T-cell (primary cell): ENCODE results near the gene BANF2. TPM values are rescaled to one million over a fixed set of nuclear protein-coding genes. Genes with fewer than 3 reads are reported as not detected.

Experiments used
- ATAC-seq, 4 experiments: fragments of 200-7000 bp in 3 of 4; fragments of 150-1000 bp in 1 of 4; cut with Tn5 transposase; replicated peaks in 1 of 4; 1 replicate in 3 of 4; 2 replicates in 1 of 4; pipeline ENCODE4 v1.10.0; 2021; ENCODE audit warnings: moderate library complexity in 3 of 4, mild to moderate bottlenecking in 2 of 4, moderate number of reproducible peaks in 1 of 4
- CTCF ChIA-PET, 2 donors: fragments of 300-600 bp; sonication (Branson Sonifier 250); formaldehyde crosslinking; loops; one replicate each; lab custom pipeline; 2022; ENCODE audit warnings: antibody characterized with exemption in 2 of 2; lab: Charles Lee
- POLR2A ChIA-PET, 2 donors: fragments of 300-600 bp; sonication (Branson Sonifier 250); formaldehyde crosslinking; loops; one replicate each; lab custom pipeline; 2022; ENCODE audit warnings: antibody characterized with exemption in 2 of 2; lab: Charles Lee
- DNase-seq, 35 experiments: peaks; one replicate each; pipeline versions ENCODE4 v3.0.0 to v3.0.0-alpha.2; 2013 to 2023
- H3K27ac ChIP-seq: one replicate; pipeline ENCODE4 v1.5.1; 2013; ENCODE audit warnings: low read length
- H3K27me3 ChIP-seq, 2 experiments: replicated peaks in 1 of 2; 1 replicate in 1 of 2; 2 replicates in 1 of 2; pipeline versions ENCODE4 v1.6.1 to v1.7.0; 2013; ENCODE audit warnings: low read length in 1 of 2, mixed read lengths in 1 of 2; ENCODE audit not compliant: control insufficient read depth in 2 of 2, insufficient read depth in 2 of 2; ENCODE audit errors: extremely low read depth in 1 of 2
- H3K36me3 ChIP-seq, 2 donors: 1 replicate in 1 of 2; 2 replicates in 1 of 2; pipeline versions ENCODE4 v1.6.1 to v1.7.0; 2013; ENCODE audit warnings: low read length in 1 of 2; ENCODE audit not compliant: control insufficient read depth in 2 of 2, insufficient read depth in 1 of 2; ENCODE audit errors: extremely low read depth in 1 of 2
- H3K4me1 ChIP-seq, 2 experiments: 1 replicate in 1 of 2; 2 replicates in 1 of 2; pipeline versions ENCODE4 v1.6.1 to v1.7.0; 2013; ENCODE audit warnings: low read length in 2 of 2, mixed read lengths in 1 of 2; ENCODE audit not compliant: insufficient read depth in 2 of 2, control insufficient read depth in 1 of 2; ENCODE audit errors: extremely low read depth in 1 of 2
- H3K4me3 ChIP-seq, 2 donors: 1 replicate in 1 of 2; 2 replicates in 1 of 2; pipeline versions ENCODE4 v1.5.1 to v1.7.0; 2013; ENCODE audit warnings: mild to moderate bottlenecking in 2 of 2, low read length in 1 of 2, moderate library complexity in 1 of 2; ENCODE audit not compliant: control insufficient read depth in 1 of 2; ENCODE audit errors: extremely low read depth in 1 of 2
- H3K9me3 ChIP-seq: 2 replicates; pipeline ENCODE4 v1.7.0; 2013
- H3K27ac Mint-ChIP-seq, 2 donors: one replicate each; pipeline ENCODE4 v1.8.0; 2020 to 2021; ENCODE audit warnings: mild to moderate bottlenecking in 2 of 2, mixed read lengths in 2 of 2
- H3K27me3 Mint-ChIP-seq, 2 donors: one replicate each; pipeline ENCODE4 v1.8.0; 2021 to 2022; ENCODE audit warnings: mixed read lengths in 2 of 2
- H3K36me3 Mint-ChIP-seq: one replicate; pipeline ENCODE4 v1.8.0; 2021; ENCODE audit warnings: mixed read lengths
- H3K4me1 Mint-ChIP-seq, 3 donors: one replicate each; pipeline ENCODE4 v1.8.0; 2020 to 2022; ENCODE audit warnings: mixed read lengths in 3 of 3, mild to moderate bottlenecking in 1 of 3
- H3K4me3 Mint-ChIP-seq, 3 donors: one replicate each; pipeline ENCODE4 v1.8.0; 2020 to 2022; ENCODE audit warnings: mild to moderate bottlenecking in 3 of 3, mixed read lengths in 3 of 3, moderate library complexity in 3 of 3
- H3K9me3 Mint-ChIP-seq, 3 donors: one replicate each; pipeline ENCODE4 v1.8.0; 2020 to 2022; ENCODE audit warnings: mixed read lengths in 3 of 3
- WGBS: methylation state at CpG from one replicate; pipeline ENCODE4 v1.1.5; 2013; ENCODE audit warnings: missing lambda C conversion rate; ENCODE audit not compliant: insufficient coverage; 5-methylcytosine and 5-hydroxymethylcytosine counted together
- total RNA-seq, 35 experiments: library from RNA in 6 of 35; stranded (reverse) in 6 of 35; fragments of 120-200 nt in 1 of 35; gene quantifications; one replicate each; pipeline versions ENCODE4 v1.2.1 to v1.2.4 and lab custom pipeline; 2013 to 2026

The BANF2 gene
- total RNA-seq, 5 donors from 2014 or later (not counting 1 experiment from before 2014, with no cell fraction given): not detected

- H3K4me1 Mint-ChIP-seq: no peaks in the 10 kb centered on the region
- ChIA-PET POLR2A (no interaction called here), CTCF (no interaction called here)
- H3K27ac Mint-ChIP-seq: no peak overlapping the region
- peaks cover 0 to 6% of the 10 kb centered on the region in 2 donors for H3K27me3 Mint-ChIP-seq
- Histone ChIP-seq H3K9me3 (no peaks in the 10 kb centered on the region), H3K36me3 (no peaks in the 10 kb centered on the region), H3K27me3 (peaks cover 0 to 14% of the 10 kb centered on the region in 2 experiments), H3K4me3 (no peak overlapping the region), H3K27ac (no peak overlapping the region), H3K4me1 (no peaks in the 10 kb centered on the region)
- WGBS: 86% methylated on average over 2 of the region's 7 CpGs
- no peak for ATAC-seq
- no peaks in the 10 kb centered on the region for H3K36me3 Mint-ChIP-seq
- DNase-seq: no peak
- no peaks in the 10 kb centered on the region for H3K9me3 Mint-ChIP-seq
- H3K4me3 Mint-ChIP-seq: no peak overlapping the region
Measured at GRCh38 chr20:17708675-17709360, 9.1 kb downstream of the BANF2 start.

- POLR2A ChIA-PET: no interaction called here
- no peak overlapping the region for H3K27ac Mint-ChIP-seq
Measured at GRCh38 chr20:17709361-17710293, 9.9 kb downstream of the BANF2 start.

GRCh38 chr20:17710379-17711266 lies 10.9 kb downstream of the BANF2 start:
- CTCF ChIA-PET: no interaction called here
- 83% methylated on average over 14 of the region's 21 CpGs for WGBS

More at GRCh38 chr20:17709361-17710293, 9.9 kb downstream of the BANF2 start:
- no peak overlapping the region for H3K4me3 ChIP-seq
- ATAC-seq (no peak), DNase-seq (no peak)
- H3K4me1 Mint-ChIP-seq: no peaks in the 10 kb centered on the region
- H3K4me1 ChIP-seq: no peaks in the 10 kb centered on the region
- H3K9me3 ChIP-seq: no peaks in the 10 kb centered on the region
- H3K27me3 ChIP-seq: peaks cover 0 to 14% of the 10 kb centered on the region in 2 experiments
- peaks cover 0 to 6% of the 10 kb centered on the region in 2 donors for H3K27me3 Mint-ChIP-seq
- H3K9me3 Mint-ChIP-seq: no peaks in the 10 kb centered on the region
- H3K27ac ChIP-seq: no peak overlapping the region
- H3K36me3 ChIP-seq: no peaks in the 10 kb centered on the region
- WGBS: 92% methylated on average over 6 of the region's 12 CpGs
- H3K4me3 Mint-ChIP-seq: no peak overlapping the region
- CTCF ChIA-PET: no interaction called here
- H3K36me3 Mint-ChIP-seq: no peaks in the 10 kb centered on the region

GRCh38 chr20:17711267-17711627 lies 11.5 kb downstream of the BANF2 start:
- ChIA-PET POLR2A (no interaction called here), CTCF (no interaction called here)
- ATAC-seq: no peak

More at GRCh38 chr20:17710379-17711266, 10.9 kb downstream of the BANF2 start:
- H3K27me3 ChIP-seq: peaks cover 0 to 14% of the 10 kb centered on the region in 2 experiments
- no peaks in the 10 kb centered on the region for H3K9me3 Mint-ChIP-seq
- H3K4me3 ChIP-seq: no peak overlapping the region
- no peaks in the 10 kb centered on the region for H3K4me1 ChIP-seq
- H3K36me3 ChIP-seq: no peaks in the 10 kb centered on the region
- ATAC-seq: no peak
- H3K4me1 Mint-ChIP-seq: no peaks in the 10 kb centered on the region
- H3K27ac Mint-ChIP-seq: no peak overlapping the region
- H3K4me3 Mint-ChIP-seq: no peak overlapping the region
- no peak overlapping the region for H3K27ac ChIP-seq
- H3K9me3 ChIP-seq: no peaks in the 10 kb centered on the region
- DNase-seq: no peak
- POLR2A ChIA-PET: no interaction called here
- peaks cover 0 to 6% of the 10 kb centered on the region in 2 donors for H3K27me3 Mint-ChIP-seq
- H3K36me3 Mint-ChIP-seq: no peaks in the 10 kb centered on the region

GRCh38 chr20:17712201-17712600 lies 12.4 kb downstream of the BANF2 start:
- H3K4me3 Mint-ChIP-seq: no peak overlapping the region
- Histone ChIP-seq H3K27ac (no peak overlapping the region), H3K4me1 (no peaks in the 10 kb centered on the region), H3K36me3 (no peaks in the 10 kb centered on the region), H3K27me3 (peaks cover 0 to 14% of the 10 kb centered on the region in 2 experiments), H3K9me3 (no peaks in the 10 kb centered on the region), H3K4me3 (no peak overlapping the region)
- H3K36me3 Mint-ChIP-seq: no peaks in the 10 kb centered on the region
- no peak overlapping the region for H3K27ac Mint-ChIP-seq
- 92% methylated on average over 1 of the region's 4 CpGs for WGBS
- H3K9me3 Mint-ChIP-seq: no peaks in the 10 kb centered on the region
- ATAC-seq (no peak), DNase-seq (no peak)
- POLR2A ChIA-PET: no interaction called here
- peaks cover 0 to 6% of the 10 kb centered on the region in 2 donors for H3K27me3 Mint-ChIP-seq
- CTCF ChIA-PET: no interaction called here
- H3K4me1 Mint-ChIP-seq: no peaks in the 10 kb centered on the region

More at GRCh38 chr20:17711267-17711627, 11.5 kb downstream of the BANF2 start:
- Mint-ChIP-seq H3K27ac (no peak overlapping the region), H3K36me3 (no peaks in the 10 kb centered on the region), H3K9me3 (no peaks in the 10 kb centered on the region), H3K4me3 (no peak overlapping the region), H3K4me1 (no peaks in the 10 kb centered on the region), H3K27me3 (peaks cover 0 to 6% of the 10 kb centered on the region in 2 donors)
- no peaks in the 10 kb centered on the region for H3K9me3 ChIP-seq
- DNase-seq: no peak
- no peak overlapping the region for H3K27ac ChIP-seq
- H3K4me3 ChIP-seq: no peak overlapping the region
- 78% methylated on average over 3 of the region's 5 CpGs for WGBS
- no peaks in the 10 kb centered on the region for H3K36me3 ChIP-seq
- no peaks in the 10 kb centered on the region for H3K4me1 ChIP-seq
- peaks cover 0 to 14% of the 10 kb centered on the region in 2 experiments for H3K27me3 ChIP-seq

- POLR2A ChIA-PET: no interaction called here
- WGBS: 64% methylated on average over 4 of the region's 6 CpGs
- CTCF ChIA-PET: no interaction called here
- H3K4me3 Mint-ChIP-seq: no peak overlapping the region
- no peak overlapping the region for H3K27ac Mint-ChIP-seq
- no peaks in the 10 kb centered on the region for H3K9me3 ChIP-seq
- peaks cover 0 to 6% of the 10 kb centered on the region in 2 donors for H3K27me3 Mint-ChIP-seq
- H3K4me3 ChIP-seq: no peak overlapping the region
- no peaks in the 10 kb centered on the region for H3K4me1 ChIP-seq
- DNase-seq (no peak), ATAC-seq (no peak)
- no peaks in the 10 kb centered on the region for H3K36me3 ChIP-seq
- H3K9me3 Mint-ChIP-seq: no peaks in the 10 kb centered on the region
- no peaks in the 10 kb centered on the region for H3K36me3 Mint-ChIP-seq
- no peaks in the 10 kb centered on the region for H3K4me1 Mint-ChIP-seq
- H3K27ac ChIP-seq: no peak overlapping the region
- H3K27me3 ChIP-seq: peaks cover 0 to 14% of the 10 kb centered on the region in 2 experiments
Measured at GRCh38 chr20:17712708-17713107, 12.9 kb downstream of the BANF2 start.
